GM21447 (cell line): ENCODE results near the gene ICOSLG.
A peak's percentile ranks its signal among the peaks of the same experiment; 100 is the strongest.
"Not testable (repeated sequence)": the region's sequence is repeated elsewhere in the genome, so short reads cannot be mapped to it uniquely, and the experiment has no call there.

Experiments used
- ATAC-seq: cut with Tn5 transposase; IDR thresholded peaks from one replicate; pipeline ENCODE4 v1.9.1; 2021; ENCODE audit not compliant: unreplicated experiment

Gene ICOSLG

GRCh38 chr21:44240842-44241241, at the start of gene ICOSLG:
Gene ICOSLG (minus strand): TSS chr21:44240943. CDS start chr21:44240817, 126 bp downstream.
- ATAC-seq = peak; percentile 39

- ATAC-seq = no peak
Observed at GRCh38 chr21:44289381-44290010, 48.8 kb upstream of the ICOSLG start.

GRCh38 chr21:44288251-44289110, 47.7 kb upstream of the ICOSLG start:
- ATAC-seq = no peak

- ATAC-seq = no peak
Observed at GRCh38 chr21:44286716-44287632, 46.2 kb upstream of the ICOSLG start.

- no peak for ATAC-seq
Observed at GRCh38 chr21:44286086-44286715, 45.5 kb upstream of the ICOSLG start.

GRCh38 chr21:44285138-44285992, 44.6 kb upstream of the ICOSLG start, which contains the start of gene AIRE:
Gene AIRE (plus strand): TSS chr21:44285876. CDS start chr21:44286007, 131 bp downstream.
- ATAC-seq = no peak

- ATAC-seq = no peak
Observed at GRCh38 chr21:44283948-44284347, 43.2 kb upstream of the ICOSLG start.

- not testable (repeated sequence) for ATAC-seq
Observed at GRCh38 chr21:44283211-44283785, 42.6 kb upstream of the ICOSLG start.

- no peak for ATAC-seq
Observed at GRCh38 chr21:44282370-44282769, 41.6 kb upstream of the ICOSLG start.

GRCh38 chr21:44281801-44282200, 41.1 kb upstream of the ICOSLG start:
- no peak for ATAC-seq

- no peak for ATAC-seq
Observed at GRCh38 chr21:44279354-44280260, 38.9 kb upstream of the ICOSLG start.

GRCh38 chr21:44275041-44275440, 34.3 kb upstream of the ICOSLG start:
- ATAC-seq = no peak

GRCh38 chr21:44273046-44273445, 32.3 kb upstream of the ICOSLG start:
- no peak for ATAC-seq

- ATAC-seq = no peak
Observed at GRCh38 chr21:44272284-44272858, 31.6 kb upstream of the ICOSLG start.

GRCh38 chr21:44271558-44272283, 31.0 kb upstream of the ICOSLG start:
- no peak for ATAC-seq

GRCh38 chr21:44269090-44269489, 28.3 kb upstream of the ICOSLG start:
- no peak for ATAC-seq

GRCh38 chr21:44267655-44268142, 27.0 kb upstream of the ICOSLG start:
- ATAC-seq = no peak
